ENCODE data around the gene NMRK1.

- TF ChIP-seq CTCF (conservative IDR thresholded peaks at IDR 0.05; ENCODE audit: low read depth, low read length): no peak
- no peak for TF ChIP-seq EZH2 (IDR thresholded peaks at IDR 0.05; ENCODE audit: borderline replicate concordance, low read depth, low read length, poor library complexity, severe bottlenecking)
Measured at GRCh38 chr9:75017378-75017777, 70.6 kb downstream of the NMRK1 start.

Data from A673 (cell line).